ENCODE data around the gene SKI.

SKI gene

GRCh38 chr1:2315674-2316450, 87.7 kb downstream of the SKI start:
- H3K27me3 ChIP-seq (ENCODE audit: control insufficient read depth, insufficient read depth, low read length) = no peaks in the 10 kb centered on the region
- no peaks in the 10 kb centered on the region for H3K9me3 ChIP-seq (ENCODE audit: control insufficient read depth, insufficient read depth, low read depth, low read length)
- no peaks in the 10 kb centered on the region for H3K36me3 ChIP-seq (ENCODE audit: control insufficient read depth, insufficient read depth, low read length)
- H3K27ac ChIP-seq (ENCODE audit: low read depth, low read length) = peak overlapping the region; percentile 84; the same call in 1 of the 2 replicates
- peak overlapping the region; percentile 35; the same call in 1 of the 2 replicates for H3K4me3 ChIP-seq (ENCODE audit: low read depth, low read length)
- peak overlapping the region; percentile 58 for H3K9ac ChIP-seq (ENCODE audit: low read length)
- H3K4me1 ChIP-seq (ENCODE audit: control insufficient read depth, insufficient read depth, low read length) = peaks cover 46% of the 10 kb centered on the region

- Histone ChIP-seq H3K9ac (ENCODE audit: low read length) (peak overlapping the region; percentile 58), H3K4me3 (ENCODE audit: low read depth, low read length) (no peak overlapping the region), H3K36me3 (ENCODE audit: control insufficient read depth, insufficient read depth, low read length) (no peaks in the 10 kb centered on the region), H3K27me3 (ENCODE audit: control insufficient read depth, insufficient read depth, low read length) (no peaks in the 10 kb centered on the region), H3K4me1 (ENCODE audit: control insufficient read depth, insufficient read depth, low read length) (peaks cover 45% of the 10 kb centered on the region), H3K9me3 (ENCODE audit: control insufficient read depth, insufficient read depth, low read depth, low read length) (no peaks in the 10 kb centered on the region), H3K27ac (ENCODE audit: low read depth, low read length) (peak overlapping the region; percentile 47; the same call in 1 of the 2 replicates)
Observed at GRCh38 chr1:2316451-2316961, 88.4 kb downstream of the SKI start.

DNA sequence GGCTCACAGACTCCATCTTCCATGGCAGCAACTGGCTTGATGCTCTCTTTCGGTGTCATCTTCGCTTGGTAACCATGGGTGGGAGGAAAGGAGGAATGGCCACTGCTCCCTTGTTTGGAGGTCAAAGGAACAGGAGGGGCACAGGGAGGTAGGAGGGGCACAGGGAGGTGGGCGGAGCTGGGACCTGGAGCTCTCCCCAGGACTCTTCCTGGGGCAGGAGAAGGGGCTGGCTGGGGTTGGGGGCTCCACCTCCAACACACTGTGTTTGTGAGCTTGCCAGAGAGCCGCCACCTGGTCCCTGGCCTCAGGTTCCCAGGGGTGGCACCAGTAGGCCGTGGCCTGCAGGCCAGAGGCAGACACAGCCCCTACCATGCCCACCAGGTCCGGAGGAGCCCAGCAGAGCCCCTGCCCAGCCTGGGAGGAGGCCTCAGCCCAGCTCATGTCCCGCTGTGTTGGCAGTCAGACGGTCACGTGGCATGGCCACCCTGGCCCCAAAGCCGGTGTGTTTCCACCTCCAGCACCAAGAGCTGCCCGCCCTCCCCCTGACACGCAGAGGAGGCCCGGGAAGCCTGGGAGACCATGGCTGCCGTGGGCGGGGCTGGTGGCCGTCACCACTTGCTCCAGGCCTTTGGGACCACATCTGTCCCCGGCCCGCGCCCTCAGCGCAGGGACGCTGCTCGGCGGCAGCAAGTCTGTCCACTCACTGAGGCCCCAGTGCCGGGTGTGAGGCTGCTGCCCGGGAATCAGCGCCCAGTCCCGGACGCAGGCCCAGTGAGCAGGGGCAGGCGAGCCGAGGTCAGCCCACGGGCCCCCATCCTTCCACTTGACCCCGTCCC, 89.3 kb downstream of the SKI start:
- Histone ChIP-seq H3K9ac (ENCODE audit: low read length) (no peak overlapping the region), H3K27me3 (ENCODE audit: control insufficient read depth, insufficient read depth, low read length) (no peaks in the 10 kb centered on the region), H3K4me3 (ENCODE audit: low read depth, low read length) (no peak overlapping the region), H3K4me1 (ENCODE audit: control insufficient read depth, insufficient read depth, low read length) (peaks cover 44% of the 10 kb centered on the region), H3K36me3 (ENCODE audit: control insufficient read depth, insufficient read depth, low read length) (no peaks in the 10 kb centered on the region), H3K9me3 (ENCODE audit: control insufficient read depth, insufficient read depth, low read depth, low read length) (no peaks in the 10 kb centered on the region), H3K27ac (ENCODE audit: low read depth, low read length) (no peak overlapping the region)

GRCh38 chr1:2318314-2319278, 90.5 kb downstream of the SKI start:
- H3K27me3 ChIP-seq (ENCODE audit: control insufficient read depth, insufficient read depth, low read length) = no peaks in the 10 kb centered on the region
- peaks cover 42% of the 10 kb centered on the region for H3K4me1 ChIP-seq (ENCODE audit: control insufficient read depth, insufficient read depth, low read length)
- no peaks in the 10 kb centered on the region for H3K9me3 ChIP-seq (ENCODE audit: control insufficient read depth, insufficient read depth, low read depth, low read length)
- no peaks in the 10 kb centered on the region for H3K36me3 ChIP-seq (ENCODE audit: control insufficient read depth, insufficient read depth, low read length)
- no peak overlapping the region for H3K4me3 ChIP-seq (ENCODE audit: low read depth, low read length)
- 0 out of 2 replicates have a peak overlapping the region, but pooled peaks have one; percentile 18 for H3K27ac ChIP-seq (ENCODE audit: low read depth, low read length)
- no peak overlapping the region for H3K9ac ChIP-seq (ENCODE audit: low read length)

- H3K4me3 ChIP-seq (ENCODE audit: low read depth, low read length) = no peak overlapping the region
- H3K27ac ChIP-seq (ENCODE audit: low read depth, low read length) = no peak overlapping the region
- H3K4me1 ChIP-seq (ENCODE audit: control insufficient read depth, insufficient read depth, low read length) = peaks cover 36% of the 10 kb centered on the region
- no peaks in the 10 kb centered on the region; the same call in 1 of the 2 replicates for H3K27me3 ChIP-seq (ENCODE audit: control insufficient read depth, insufficient read depth, low read length)
- no peaks in the 10 kb centered on the region for H3K9me3 ChIP-seq (ENCODE audit: control insufficient read depth, insufficient read depth, low read depth, low read length)
- no peaks in the 10 kb centered on the region for H3K36me3 ChIP-seq (ENCODE audit: control insufficient read depth, insufficient read depth, low read length)
- H3K9ac ChIP-seq (ENCODE audit: low read length) = no peak overlapping the region
Observed at GRCh38 chr1:2319291-2319690, 91.2 kb downstream of the SKI start.

- H3K9ac ChIP-seq (ENCODE audit: low read length) = no peak overlapping the region
- H3K4me1 ChIP-seq (ENCODE audit: control insufficient read depth, insufficient read depth, low read length) = peaks cover 36% of the 10 kb centered on the region
- H3K9me3 ChIP-seq (ENCODE audit: control insufficient read depth, insufficient read depth, low read depth, low read length) = no peaks in the 10 kb centered on the region
- H3K36me3 ChIP-seq (ENCODE audit: control insufficient read depth, insufficient read depth, low read length) = no peaks in the 10 kb centered on the region
- no peak overlapping the region for H3K27ac ChIP-seq (ENCODE audit: low read depth, low read length)
- H3K4me3 ChIP-seq (ENCODE audit: low read depth, low read length) = no peak overlapping the region
- H3K27me3 ChIP-seq (ENCODE audit: control insufficient read depth, insufficient read depth, low read length) = peaks cover 6% of the 10 kb centered on the region
Observed at GRCh38 chr1:2320006-2320405, 91.9 kb downstream of the SKI start.

- no peaks in the 10 kb centered on the region for H3K36me3 ChIP-seq (ENCODE audit: control insufficient read depth, insufficient read depth, low read length)
- no peaks in the 10 kb centered on the region for H3K9me3 ChIP-seq (ENCODE audit: control insufficient read depth, insufficient read depth, low read depth, low read length)
- H3K27me3 ChIP-seq (ENCODE audit: control insufficient read depth, insufficient read depth, low read length) = peaks cover 10% of the 10 kb centered on the region
- no peak overlapping the region for H3K9ac ChIP-seq (ENCODE audit: low read length)
- no peak overlapping the region for H3K4me3 ChIP-seq (ENCODE audit: low read depth, low read length)
- H3K27ac ChIP-seq (ENCODE audit: low read depth, low read length) = 0 out of 2 replicates have a peak overlapping the region, but pooled peaks have one; percentile 74
- H3K4me1 ChIP-seq (ENCODE audit: control insufficient read depth, insufficient read depth, low read length) = peaks cover 28% of the 10 kb centered on the region
Observed at GRCh38 chr1:2320760-2321667, 92.9 kb downstream of the SKI start.

DNA sequence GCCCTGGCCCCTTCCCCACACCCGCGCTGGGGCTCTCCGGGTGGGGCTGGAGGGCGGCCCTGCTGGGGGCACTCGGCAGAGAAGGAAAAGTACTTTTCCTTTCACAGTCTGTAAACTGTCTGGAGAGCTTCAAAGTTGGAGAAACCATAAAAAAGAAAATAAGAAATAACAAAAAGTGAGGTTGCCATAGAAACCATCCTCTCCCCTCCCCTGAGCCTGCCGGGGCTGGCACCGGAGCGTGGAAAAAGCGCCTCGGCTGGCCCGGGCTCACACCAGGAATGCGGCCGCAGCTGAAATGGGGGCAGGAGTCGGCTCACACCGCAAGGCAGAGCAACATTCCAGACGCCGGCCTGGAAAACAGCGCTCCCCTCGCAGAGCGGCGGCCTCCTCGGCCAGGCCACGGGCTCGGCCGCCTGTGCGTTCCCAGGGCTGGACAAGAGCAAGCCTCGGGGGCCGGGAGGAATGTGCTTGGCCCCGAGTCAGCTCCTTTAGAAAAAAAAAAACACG, 94.0 kb downstream of the SKI start:
- no peak overlapping the region for H3K4me3 ChIP-seq (ENCODE audit: low read depth, low read length)
- H3K27ac ChIP-seq (ENCODE audit: low read depth, low read length) = peak overlapping the region; percentile 74; the same call in 1 of the 2 replicates
- no peaks in the 10 kb centered on the region for H3K36me3 ChIP-seq (ENCODE audit: control insufficient read depth, insufficient read depth, low read length)
- peaks cover 17% of the 10 kb centered on the region for H3K4me1 ChIP-seq (ENCODE audit: control insufficient read depth, insufficient read depth, low read length)
- H3K27me3 ChIP-seq (ENCODE audit: control insufficient read depth, insufficient read depth, low read length) = peaks cover 10% of the 10 kb centered on the region
- peak overlapping the region; percentile 33 for H3K9ac ChIP-seq (ENCODE audit: low read length)
- H3K9me3 ChIP-seq (ENCODE audit: control insufficient read depth, insufficient read depth, low read depth, low read length) = no peaks in the 10 kb centered on the region

GRCh38 chr1:2322581-2323211, 94.6 kb downstream of the SKI start:
- Histone ChIP-seq H3K27ac (ENCODE audit: low read depth, low read length) (peak overlapping the region; percentile 61; the same call in 1 of the 2 replicates), H3K27me3 (ENCODE audit: control insufficient read depth, insufficient read depth, low read length) (peaks cover 10% of the 10 kb centered on the region), H3K4me1 (ENCODE audit: control insufficient read depth, insufficient read depth, low read length) (peaks cover 11% of the 10 kb centered on the region; the same call in 1 of the 2 replicates), H3K9ac (ENCODE audit: low read length) (peak overlapping the region; percentile 33), H3K36me3 (ENCODE audit: control insufficient read depth, insufficient read depth, low read length) (no peaks in the 10 kb centered on the region), H3K4me3 (ENCODE audit: low read depth, low read length) (no peak overlapping the region), H3K9me3 (ENCODE audit: control insufficient read depth, insufficient read depth, low read depth, low read length) (no peaks in the 10 kb centered on the region)

Data from HUES6 (cell line).